Activated CD4-positive, alpha-beta memory T cell treated with anti-CD3 and anti-CD28 coated beads, Interleukin-2, amount 10 ng/mL, durations not matched to agents 7 days and 5 days (primary cell): ENCODE results near the gene BRINP3. TPM values are rescaled to one million over a fixed set of nuclear protein-coding genes. Genes with fewer than 3 reads are reported as not detected.
"Not testable (repeated sequence)": the region's sequence is repeated elsewhere in the genome, so short reads cannot be mapped to it uniquely, and the experiment has no call there.

ENCODE experiments used
- CTCF ChIA-PET: fragments of 350-600 bp; sonication (Branson Sonifier 250); formaldehyde crosslinking; loops from one replicate; lab custom pipeline; 2021; ENCODE audit warnings: antibody characterized with exemption, inconsistent platforms; lab: Charles Lee
- POLR2A ChIA-PET: fragments of 350-600 bp; sonication (Branson Sonifier 250); formaldehyde crosslinking; loops from one replicate; lab custom pipeline; 2021; ENCODE audit warnings: antibody characterized with exemption; lab: Charles Lee
- DNase-seq: peaks from one replicate; pipeline ENCODE4 v3.0.0-alpha.2; 2020
- H3K27ac Mint-ChIP-seq: one replicate; pipeline ENCODE4 v1.8.0; 2021; ENCODE audit warnings: mild to moderate bottlenecking, mixed read lengths
- H3K27me3 Mint-ChIP-seq: one replicate; pipeline ENCODE4 v1.8.0; 2021; ENCODE audit warnings: mixed read lengths
- H3K36me3 Mint-ChIP-seq: one replicate; pipeline ENCODE4 v1.8.0; 2021; ENCODE audit warnings: low read depth, mixed read lengths
- H3K4me1 Mint-ChIP-seq: one replicate; pipeline ENCODE4 v1.8.0; 2021; ENCODE audit warnings: mixed read lengths
- H3K4me3 Mint-ChIP-seq: one replicate; pipeline ENCODE4 v1.8.0; 2021; ENCODE audit warnings: mild to moderate bottlenecking, mixed read lengths
- H3K9me3 Mint-ChIP-seq: one replicate; pipeline ENCODE4 v1.8.0; 2021; ENCODE audit warnings: mixed read lengths
- total RNA-seq, 2 experiments: library from RNA; stranded (reverse); gene quantifications; one replicate each; pipeline ENCODE4 v1.2.3, GENCODE V29; 2021

The BRINP3 gene
- not detected for total RNA-seq

DNA sequence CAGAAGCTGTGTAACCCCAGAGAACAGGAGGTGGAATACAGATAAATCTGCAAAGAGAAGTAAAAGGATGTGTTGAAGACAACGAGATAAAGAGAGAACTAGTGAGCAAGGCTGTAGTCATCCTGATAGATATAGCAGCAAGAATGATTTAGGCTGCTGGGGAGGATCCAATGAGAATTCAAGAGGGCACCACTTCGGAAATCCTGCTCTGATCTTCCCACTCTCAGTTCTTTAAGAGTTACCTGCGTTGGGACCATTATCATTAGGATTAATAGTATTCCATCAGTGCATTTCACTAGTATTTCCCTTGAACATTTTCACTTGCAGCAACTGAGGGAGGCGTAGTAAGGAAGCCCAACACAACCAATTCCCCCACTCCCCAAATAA, at the start of gene BRINP3:
TSS of gene BRINP3 (minus strand) at position 103 of the 387 bp plus-strand sequence.
- POLR2A ChIA-PET, result no interaction called here
- H3K4me3 Mint-ChIP-seq, result no peak within 1 kb of the TSS
- no peaks in the 10 kb centered on the region for H3K9me3 Mint-ChIP-seq
- peaks cover 19% of the 10 kb centered on the region for H3K27me3 Mint-ChIP-seq
- H3K27ac Mint-ChIP-seq, result no peak within 1 kb of the TSS
- H3K36me3 Mint-ChIP-seq, result no peaks in the 10 kb centered on the region
- CTCF ChIA-PET, result interaction anchor here (0.6 kb wide), 1 partner anchor 9 kb away, joined by 3 read pairs; no protein-coding TSS in a partner anchor
- no peak for DNase-seq
- no peaks in the 10 kb centered on the region for H3K4me1 Mint-ChIP-seq

DNA sequence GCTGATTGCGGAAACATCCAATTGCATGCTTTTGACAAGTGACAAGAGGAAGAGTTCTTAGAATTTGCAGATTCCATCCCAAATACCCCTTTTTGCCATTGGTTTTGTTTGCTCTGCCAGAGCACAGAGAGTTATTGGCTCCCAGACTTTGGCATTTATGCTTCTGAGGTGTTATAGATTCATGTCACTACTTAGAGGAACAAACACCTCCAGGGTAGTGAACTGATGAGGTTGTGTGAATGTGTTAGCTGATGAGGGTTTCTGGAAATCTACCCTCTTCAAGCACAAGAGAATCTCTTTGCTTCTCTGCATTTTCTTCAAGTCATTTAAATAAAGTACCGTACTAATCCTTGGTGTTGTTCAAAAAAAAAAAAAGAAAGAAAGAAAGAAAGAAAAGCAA, 33.9 kb upstream of the BRINP3 start:
- POLR2A ChIA-PET, result no interaction called here
- no peak overlapping the region for H3K27ac Mint-ChIP-seq
- DNase-seq, result no peak

DNA sequence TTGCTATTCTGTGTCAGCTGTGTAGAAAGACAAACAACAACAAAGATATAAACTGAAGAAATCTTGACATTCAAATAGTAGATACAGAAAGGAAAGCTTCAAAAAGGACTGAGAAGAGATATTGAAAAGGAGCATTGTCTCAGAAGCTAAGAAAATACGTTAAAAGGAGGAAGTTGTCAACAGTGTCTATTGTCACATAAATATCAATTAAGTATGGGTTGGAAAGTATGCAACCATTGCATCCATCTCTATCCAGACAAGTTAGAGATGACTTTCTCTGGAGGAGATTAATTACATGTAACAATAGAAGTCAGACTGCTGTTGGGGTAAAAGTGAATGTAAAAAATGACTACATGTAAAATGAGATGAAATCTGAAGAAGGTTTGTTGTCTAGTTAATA, 29.7 kb upstream of the BRINP3 start:
- Mint-ChIP-seq H3K27me3 (no peaks in the 10 kb centered on the region), H3K27ac (no peak overlapping the region), H3K9me3 (peaks cover 5% of the 10 kb centered on the region), H3K4me1 (no peaks in the 10 kb centered on the region), H3K36me3 (no peaks in the 10 kb centered on the region), H3K4me3 (no peak overlapping the region)
- ChIA-PET CTCF (no interaction called here), POLR2A (no interaction called here)
- DNase-seq, result no peak

More for the DNA sequence above, 33.9 kb upstream of the BRINP3 start:
- no peaks in the 10 kb centered on the region for H3K4me1 Mint-ChIP-seq
- peaks cover 2% of the 10 kb centered on the region for H3K9me3 Mint-ChIP-seq
- H3K27me3 Mint-ChIP-seq, result no peaks in the 10 kb centered on the region
- H3K4me3 Mint-ChIP-seq, result no peak overlapping the region
- CTCF ChIA-PET, result no interaction called here
- H3K36me3 Mint-ChIP-seq, result no peaks in the 10 kb centered on the region

DNA sequence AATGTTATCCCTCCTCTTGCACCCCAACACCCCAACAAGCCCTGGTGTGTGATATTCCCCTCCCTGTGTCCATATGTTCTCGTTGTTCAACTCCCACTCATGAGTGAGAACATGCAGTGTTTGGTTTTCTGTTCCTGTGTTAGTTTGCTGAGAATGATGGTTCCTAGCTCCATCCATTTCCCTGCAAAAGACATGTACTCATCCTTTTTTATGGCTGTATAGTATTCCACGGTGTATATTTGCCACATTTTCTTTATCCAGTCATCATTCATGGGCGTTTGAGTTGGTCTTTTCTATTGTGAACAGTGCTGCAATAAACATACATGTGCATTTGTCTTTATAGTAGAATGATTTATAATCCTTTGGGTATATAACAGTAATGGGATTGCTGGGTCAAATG, 26.9 kb upstream of the BRINP3 start:
- H3K27me3 Mint-ChIP-seq, H3K36me3 Mint-ChIP-seq, DNase-seq, H3K4me3 Mint-ChIP-seq, H3K9me3 Mint-ChIP-seq, CTCF ChIA-PET, H3K4me1 Mint-ChIP-seq, H3K27ac Mint-ChIP-seq, POLR2A ChIA-PET: not testable (repeated sequence)

DNA sequence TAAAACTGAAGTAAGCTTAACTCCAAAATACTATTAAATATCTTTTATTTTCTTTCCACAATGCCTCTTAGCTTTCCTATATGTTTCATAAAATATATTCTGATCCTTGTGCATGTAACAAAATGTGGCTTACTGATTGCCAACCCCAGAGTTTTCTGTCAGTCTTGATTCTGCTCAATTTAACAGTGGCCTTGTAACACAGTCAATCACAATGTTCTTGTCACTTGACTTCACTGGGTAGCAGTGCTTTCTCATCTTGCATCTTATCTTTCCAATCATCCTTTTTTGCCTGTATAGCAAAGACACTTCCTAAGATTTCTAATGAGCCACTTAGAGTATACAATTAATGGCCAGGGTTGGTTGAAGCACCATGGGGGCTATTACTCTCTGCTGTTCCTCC, 19.9 kb upstream of the BRINP3 start:
- H3K4me3 Mint-ChIP-seq, result no peak overlapping the region
- DNase-seq, result no peak
- H3K36me3 Mint-ChIP-seq, result no peaks in the 10 kb centered on the region
- ChIA-PET POLR2A (no interaction called here), CTCF (no interaction called here)
- H3K27ac Mint-ChIP-seq, result no peak overlapping the region
- peaks cover 6% of the 10 kb centered on the region for H3K9me3 Mint-ChIP-seq
- no peaks in the 10 kb centered on the region for H3K27me3 Mint-ChIP-seq
- no peaks in the 10 kb centered on the region for H3K4me1 Mint-ChIP-seq

GRCh38 chr1:190494451-190494850, 16.8 kb upstream of the BRINP3 start:
- H3K36me3 Mint-ChIP-seq, result no peaks in the 10 kb centered on the region
- H3K4me3 Mint-ChIP-seq, result no peak overlapping the region
- peaks cover 6% of the 10 kb centered on the region for H3K9me3 Mint-ChIP-seq
- POLR2A ChIA-PET, result no interaction called here
- no peaks in the 10 kb centered on the region for H3K4me1 Mint-ChIP-seq
- H3K27me3 Mint-ChIP-seq, result no peaks in the 10 kb centered on the region
- CTCF ChIA-PET, result no interaction called here
- DNase-seq, result no peak
- no peak overlapping the region for H3K27ac Mint-ChIP-seq

DNA sequence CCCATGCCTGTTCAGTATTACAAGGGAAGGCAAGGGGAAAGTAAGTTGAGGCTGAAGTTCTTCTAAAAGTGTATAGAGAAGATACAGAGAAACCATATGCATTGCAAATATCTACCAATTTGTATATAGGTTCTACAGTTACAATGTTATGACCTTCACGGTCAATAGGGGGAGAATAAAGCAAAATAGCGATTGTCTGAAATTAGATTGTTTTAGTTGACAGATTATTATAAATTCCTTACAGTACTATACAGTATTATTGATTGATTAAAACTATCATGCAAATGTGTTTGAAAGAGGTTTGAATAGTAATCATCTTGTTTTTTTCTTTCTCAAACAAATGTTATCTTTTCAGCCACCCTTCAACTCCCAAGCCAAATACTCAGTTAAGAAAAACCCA, 13.7 kb upstream of the BRINP3 start:
- H3K4me1 Mint-ChIP-seq, result no peaks in the 10 kb centered on the region
- ChIA-PET POLR2A (no interaction called here), CTCF (no interaction called here)
- H3K9me3 Mint-ChIP-seq, result peaks cover 4% of the 10 kb centered on the region
- no peaks in the 10 kb centered on the region for H3K27me3 Mint-ChIP-seq
- no peak overlapping the region for H3K27ac Mint-ChIP-seq
- H3K36me3 Mint-ChIP-seq, result no peaks in the 10 kb centered on the region
- no peak for DNase-seq
- H3K4me3 Mint-ChIP-seq, result no peak overlapping the region

DNA sequence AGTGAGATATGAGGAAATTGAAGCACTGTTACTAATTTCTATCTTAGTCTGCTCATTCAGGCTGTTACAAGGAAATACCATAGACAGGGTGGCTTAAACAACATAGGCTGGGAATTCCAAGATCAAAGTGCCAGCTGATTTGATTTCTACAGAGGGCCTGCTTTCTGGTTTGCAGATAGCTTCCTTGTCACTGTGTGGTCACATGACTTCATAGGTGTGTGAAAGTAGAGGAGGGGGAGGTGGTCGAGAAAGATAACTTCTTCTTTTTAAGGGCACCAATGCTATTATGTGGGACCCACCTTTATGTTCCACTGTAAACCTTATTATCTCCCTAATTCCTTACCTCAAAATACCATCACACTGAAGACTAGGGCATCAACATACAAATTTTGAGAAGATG, 6.4 kb upstream of the BRINP3 start:
- Mint-ChIP-seq H3K27ac (no peak overlapping the region), H3K4me3 (no peak overlapping the region), H3K9me3 (peaks cover 2% of the 10 kb centered on the region), H3K36me3 (no peaks in the 10 kb centered on the region), H3K4me1 (no peaks in the 10 kb centered on the region), H3K27me3 (peaks cover 2% of the 10 kb centered on the region)
- DNase-seq, result no peak
- ChIA-PET CTCF (no interaction called here), POLR2A (no interaction called here)

GRCh38 chr1:190480231-190480630, 2.6 kb upstream of the BRINP3 start:
- Mint-ChIP-seq H3K36me3 (no peaks in the 10 kb centered on the region), H3K4me1 (no peaks in the 10 kb centered on the region), H3K4me3 (no peak overlapping the region), H3K27me3 (peaks cover 19% of the 10 kb centered on the region), H3K9me3 (peaks cover 2% of the 10 kb centered on the region), H3K27ac (no peak overlapping the region)
- ChIA-PET CTCF (no interaction called here), POLR2A (no interaction called here)
- no peak for DNase-seq

GRCh38 chr1:190479516-190479915, 1.9 kb upstream of the BRINP3 start:
- ChIA-PET CTCF (no interaction called here), POLR2A (no interaction called here)
- no peak overlapping the region for H3K4me3 Mint-ChIP-seq

GRCh38 chr1:190479050-190479397, 1.4 kb upstream of the BRINP3 start:
- Mint-ChIP-seq H3K4me3 (no peak overlapping the region), H3K4me1 (no peaks in the 10 kb centered on the region), H3K27me3 (peaks cover 19% of the 10 kb centered on the region), H3K36me3 (no peaks in the 10 kb centered on the region), H3K27ac (no peak overlapping the region), H3K9me3 (no peaks in the 10 kb centered on the region)
- CTCF ChIA-PET, result no interaction called here
- DNase-seq, result no peak
- POLR2A ChIA-PET, result no interaction called here

More at GRCh38 chr1:190479516-190479915, 1.9 kb upstream of the BRINP3 start:
- DNase-seq, result no peak
- peaks cover 19% of the 10 kb centered on the region for H3K27me3 Mint-ChIP-seq
- no peaks in the 10 kb centered on the region for H3K4me1 Mint-ChIP-seq
- H3K27ac Mint-ChIP-seq, result no peak overlapping the region
- H3K9me3 Mint-ChIP-seq, result no peaks in the 10 kb centered on the region
- H3K36me3 Mint-ChIP-seq, result no peaks in the 10 kb centered on the region

GRCh38 chr1:190478149-190479049, 735 bp upstream of the BRINP3 start:
- H3K9me3 Mint-ChIP-seq, result no peaks in the 10 kb centered on the region
- DNase-seq, result no peak
- no peak overlapping the region for H3K4me3 Mint-ChIP-seq
- ChIA-PET CTCF (interaction anchor here (0.6 kb wide), 1 partner anchor 10 kb away, joined by 3 read pairs; no protein-coding TSS in a partner anchor), POLR2A (no interaction called here)
- H3K4me1 Mint-ChIP-seq, result no peaks in the 10 kb centered on the region
- no peaks in the 10 kb centered on the region for H3K36me3 Mint-ChIP-seq
- no peak overlapping the region for H3K27ac Mint-ChIP-seq
- peaks cover 19% of the 10 kb centered on the region for H3K27me3 Mint-ChIP-seq

- Mint-ChIP-seq H3K9me3 (no peaks in the 10 kb centered on the region), H3K4me1 (no peaks in the 10 kb centered on the region), H3K4me3 (no peak overlapping the region), H3K27me3 (peaks cover 19% of the 10 kb centered on the region), H3K27ac (no peak overlapping the region), H3K36me3 (no peaks in the 10 kb centered on the region)
- ChIA-PET CTCF (no interaction called here), POLR2A (no interaction called here)
- DNase-seq, result no peak
Observed at GRCh38 chr1:190476806-190477205, 858 bp downstream of the BRINP3 start.

- Mint-ChIP-seq H3K9me3 (no peaks in the 10 kb centered on the region), H3K4me1 (no peaks in the 10 kb centered on the region), H3K4me3 (no peak overlapping the region), H3K27ac (no peak overlapping the region), H3K36me3 (no peaks in the 10 kb centered on the region), H3K27me3 (peaks cover 19% of the 10 kb centered on the region)
- DNase-seq, result no peak
- ChIA-PET CTCF (interaction anchor here (0.7 kb wide), 1 partner anchor 37 kb away, joined by 3 read pairs; no protein-coding TSS in a partner anchor), POLR2A (no interaction called here)
Observed at GRCh38 chr1:190476321-190476720, 1.3 kb downstream of the BRINP3 start.
